K562 (cell line): ENCODE results near the gene AGGF1. TPM values are rescaled to one million over a fixed set of nuclear protein-coding genes. Genes with fewer than 3 reads are reported as not detected.
"Not testable (repeated sequence)": the region's sequence is repeated elsewhere in the genome, so short reads cannot be mapped to it uniquely, and the experiment has no call there.

ENCODE experiments used
- ATAC-seq: fragments of 200-7000 bp; cut with Tn5 transposase; 3 replicates; pipeline ENCODE4 v1.9.1; 2020; ENCODE audit warnings: moderate library complexity
- BruUV-seq: library from RNA; stranded (reverse); fragments of 400-500 nt; replicated peaks from 2 replicates; lab custom pipeline; 2021; lab: Mats Ljungman, UMichigan
- CTCF ChIA-PET: fragments of 300-600 bp; formaldehyde crosslinking; extraction: SDS; loops from one replicate; lab custom pipeline; 2021; ENCODE audit warnings: low intra/inter-chr PET ratio; lab: Yijun Ruan, JAX
- POLR2A ChIA-PET: fragments of 300-600, 350-650 bp; sonication (Branson Sonifier 250); formaldehyde crosslinking; extraction: SDS; loops from one replicate; lab custom pipeline; 2021; ENCODE audit warnings: antibody characterized with exemption, inconsistent platforms; lab: Yijun Ruan, JAX
- DNase-seq, 4 experiments: peaks; one replicate each; pipeline versions ENCODE4 v3.0.0 to v3.0.0-alpha.2; 2011 to 2018; ENCODE audit warnings: low spot score in 3 of 4, mixed read lengths in 3 of 4; ENCODE audit errors: extremely low read depth in 1 of 4
- FAIRE-seq: peaks from 2 replicates; lab custom pipeline; 2011; peaks lifted over from hg19 to GRCh38; lab: Jason Lieb, UNC
- H2AFZ ChIP-seq: 2 replicates; pipeline ENCODE4 v1.6.0; 2011; ENCODE audit warnings: low read depth, low read length, control low read depth, inconsistent platforms
- H3K27ac ChIP-seq: fragments of 200-600 bp; 3 replicates; pipeline ENCODE4 v1.8.0; 2011; ENCODE audit warnings: low read depth, mild to moderate bottlenecking, control low read depth, inconsistent platforms, low read length, moderate library complexity, mixed read lengths; ENCODE audit errors: extremely low read depth
- H3K27me3 ChIP-seq, 2 experiments: fragments of 300-600 bp in 1 of 2; 2 replicates in 1 of 2; 3 replicates in 1 of 2; pipeline versions ENCODE4 v1.6.0 to v1.8.0; 2011; ENCODE audit warnings: inconsistent platforms in 2 of 2, low read length in 2 of 2, mild to moderate bottlenecking in 1 of 2, mixed read lengths in 1 of 2, moderate library complexity in 1 of 2; ENCODE audit not compliant: control insufficient read depth in 2 of 2, insufficient read depth in 2 of 2
- H3K36me3 ChIP-seq: fragments of 300-600 bp; 3 replicates; pipeline ENCODE4 v1.8.0; 2011; ENCODE audit warnings: mild to moderate bottlenecking, low read length, inconsistent platforms; ENCODE audit not compliant: control insufficient read depth, insufficient read depth
- H3K4me1 ChIP-seq, 2 experiments: fragments of 200-600 bp in 1 of 2; replicated peaks in 1 of 2; 2 replicates in 1 of 2; 3 replicates in 1 of 2; pipeline versions ENCODE4 v1.5.1 to v1.8.0; 2011; ENCODE audit warnings: inconsistent platforms in 2 of 2, low read length in 2 of 2, mild to moderate bottlenecking in 1 of 2, mixed read lengths in 1 of 2, moderate library complexity in 1 of 2; ENCODE audit not compliant: control insufficient read depth in 2 of 2, insufficient read depth in 2 of 2
- H3K4me2 ChIP-seq: 2 replicates; pipeline ENCODE4 v1.6.1; 2011; ENCODE audit warnings: low read length, control low read depth, inconsistent platforms, mixed read lengths; ENCODE audit not compliant: insufficient read depth
- H3K4me3 ChIP-seq: fragments of 200-600 bp; sonication (generic), shearing (Covaris generic); 2 replicates; pipeline ENCODE4 v1.5.1; 2016; ENCODE audit warnings: control low read depth, inconsistent platforms
- H3K79me2 ChIP-seq: fragments of 200-600 bp; 3 replicates; pipeline ENCODE4 v1.8.0; 2011; ENCODE audit warnings: low read length, inconsistent platforms; ENCODE audit not compliant: control insufficient read depth, insufficient read depth
- H3K9ac ChIP-seq, 2 experiments: 2 replicates each; pipeline versions ENCODE4 v1.6.0 to v1.6.1; 2011; ENCODE audit warnings: low read depth in 2 of 2, low read length in 2 of 2, control low read depth in 1 of 2, inconsistent platforms in 1 of 2, mild to moderate bottlenecking in 1 of 2, mixed read lengths in 1 of 2; ENCODE audit not compliant: insufficient read depth in 1 of 2
- H3K9me1 ChIP-seq: one replicate; pipeline ENCODE4 v1.6.0; 2011; ENCODE audit warnings: inconsistent platforms, mild to moderate bottlenecking, low read length, moderate library complexity; ENCODE audit not compliant: control insufficient read depth, insufficient read depth
- H3K9me3 ChIP-seq: replicated peaks from 2 replicates; pipeline ENCODE4 v1.5.1; 2011; ENCODE audit warnings: low read depth, low read length, inconsistent platforms; ENCODE audit not compliant: control insufficient read depth, insufficient read depth
- H4K20me1 ChIP-seq: replicated peaks from 2 replicates; pipeline ENCODE4 v1.6.1; 2011; ENCODE audit warnings: low read length, inconsistent platforms, mixed read lengths; ENCODE audit not compliant: control insufficient read depth, insufficient read depth
- DPF2 ChIP-seq: fragments of 450-650 bp; IDR thresholded peaks from 2 replicates; pipeline ENCODE4 v1.6.1; 2016
- E2F4 ChIP-seq: sonication (generic); formaldehyde crosslinking; IDR thresholded peaks from 2 replicates; pipeline ENCODE4 v1.8.0; 2022; ENCODE audit warnings: mild to moderate bottlenecking, low read depth, missing genetic modification reagents
- MAZ ChIP-seq, 2 experiments: fragments of 450-650 bp in 1 of 2; sonication (generic) in 1 of 2; formaldehyde crosslinking; IDR thresholded peaks in 1 of 2; conservative IDR thresholded peaks in 1 of 2; 2 replicates each; pipeline versions ENCODE4 v1.4.0 to v1.5.0; 2020; ENCODE audit warnings: mild to moderate bottlenecking in 1 of 2, missing genetic modification reagents in 1 of 2
- MEIS2 ChIP-seq: fragments of 450-650 bp; IDR thresholded peaks from 2 replicates; pipeline ENCODE4 v1.6.1; 2014; ENCODE audit warnings: mild to moderate bottlenecking; ENCODE audit not compliant: partially characterized antibody
- PKNOX1 ChIP-seq: fragments of 450-650 bp; IDR thresholded peaks from 2 replicates; pipeline ENCODE4 v1.6.1; 2016
- RUNX1 ChIP-seq: sonication (generic); IDR thresholded peaks from 2 replicates; pipeline ENCODE4 v1.6.1; 2016; ENCODE audit warnings: antibody characterized with exemption, low read depth
- WGBS: fragments of 100-300 bp; shearing (Covaris generic); methylation state at CpG from one replicate; pipeline ENCODE4 v1.1.6; 2016; ENCODE audit warnings: low coverage, mixed read lengths; ENCODE audit not compliant: insufficient coverage; ENCODE audit errors: missing lambda C conversion rate; 5-methylcytosine and 5-hydroxymethylcytosine counted together
- in situ Hi-C: fragments of 300-500 bp; cut with MboI; formaldehyde crosslinking; loops from 4 replicates; pipeline ENCODE4 v1.15.0; 2018; ENCODE audit warnings: inconsistent platforms, mixed read lengths
- intact Hi-C: fragments of 100-400 bp; cut with micrococcal nuclease; formaldehyde crosslinking; loops from 2 replicates; pipeline ENCODE4 v1.14.2; 2022
- polyA plus RNA-seq, 8 experiments: library from polyadenylated mRNA; depleted of rRNA in 4 of 8; stranded (reverse) in 5 of 8; unstranded in 3 of 8; fragments of >200 nt; fragmentation: Nextera tagmentation in 2 of 8; fragmentation: Illumina TruSeq in 1 of 8; extraction: Ambion mirVana in 2 of 8; extraction: Trizol in 1 of 8; gene quantifications; 2 replicates each; pipeline versions ENCODE4 v1.2.1 to v1.2.3, GENCODE V29; 2011 to 2014; ENCODE audit warnings: inconsistent platforms in 1 of 8, missing spikeins in 1 of 8
- total RNA-seq, 7 experiments: library from RNA; depleted of rRNA in 6 of 7; stranded (reverse); fragments of >200 nt in 6 of 7; fragmentation: Illumina TruSeq in 2 of 7; extraction: Trizol in 2 of 7; gene quantifications; 2 replicates each; pipeline versions ENCODE4 v1.2.1 to v1.2.3, GENCODE V29; 2011 to 2021; ENCODE audit warnings: low replicate concordance in 1 of 7

Gene AGGF1
- total and polyA plus RNA-seq, 9 of the 15 experiments (the other 6 are each of a cell fraction or from before 2014, with no cell fraction given): 5.2 to 20.4 (median 13.4) TPM

- H3K27me3 ChIP-seq: peaks cover 3 to 4% of the 10 kb centered on the region in 2 experiments; a peak in 2 of 5 replicates
- in situ Hi-C loops: no loop called here
- no peak for ATAC-seq
- no TSS peak for BruUV-seq
- H3K9me1 ChIP-seq: no peaks in the 10 kb centered on the region
- H2AFZ ChIP-seq: no peak overlapping the region
- TF ChIP-seq PKNOX1: peak; percentile 81
- TF ChIP-seq MEIS2: peak; percentile 37
- no peak for TF ChIP-seq MAZ (CRISPR knock-in tag; conservative IDR thresholded peaks at IDR 0.05 in 1 of 2, IDR thresholded peaks at IDR 0.05 in 1 of 2)
- no peak for TF ChIP-seq E2F4 (CRISPR knock-in tag)
- no peak for TF ChIP-seq DPF2
- no peak for TF ChIP-seq RUNX1
- TF ChIP-seq, all 486 proteins: peak for 2
- H3K4me1 ChIP-seq: peaks cover 0 to 7% of the 10 kb centered on the region in 2 experiments; a peak in 2 of 5 replicates
- H4K20me1 ChIP-seq: no peaks in the 10 kb centered on the region
- H3K9ac ChIP-seq: no peak overlapping the region
- H3K4me2 ChIP-seq: no peak overlapping the region
- no peaks in the 10 kb centered on the region for H3K9me3 ChIP-seq
- no peak for FAIRE-seq
- no peaks in the 10 kb centered on the region for H3K36me3 ChIP-seq
- no peak overlapping the region for H3K27ac ChIP-seq
- intact Hi-C loops: no loop called here
- H3K79me2 ChIP-seq: no peaks in the 10 kb centered on the region
- CTCF ChIA-PET: no interaction called here
- no peak for DNase-seq
- POLR2A ChIA-PET: no interaction called here
- no peak overlapping the region for H3K4me3 ChIP-seq
- WGBS: 1% methylated on average over 5 of the region's 5 CpGs
Measured at GRCh38 chr5:76990899-76991459, 39.2 kb upstream of the AGGF1 start.

- H4K20me1 ChIP-seq, CTCF ChIA-PET, H3K9me3 ChIP-seq, H3K79me2 ChIP-seq, H3K4me3 ChIP-seq, H3K4me1 ChIP-seq, intact Hi-C loops, H3K4me2 ChIP-seq, H3K9me1 ChIP-seq, H3K27ac ChIP-seq, in situ Hi-C loops, H2AFZ ChIP-seq, H3K36me3 ChIP-seq, H3K27me3 ChIP-seq, POLR2A ChIA-PET, FAIRE-seq, ATAC-seq, BruUV-seq, H3K9ac ChIP-seq, DNase-seq: not testable (repeated sequence)
- WGBS: 29% methylated on average over 9 of the region's 9 CpGs
Measured at GRCh38 chr5:76993436-76993835, 36.8 kb upstream of the AGGF1 start.
